GM19468 (cell line): ENCODE measurements around the gene RANBP10.

ENCODE experiments used
- ATAC-seq: cut with Tn5 transposase; IDR thresholded peaks from one replicate; pipeline ENCODE4 v1.9.1; 2021; ENCODE audit warnings: mild to moderate bottlenecking, moderate library complexity, moderate number of reproducible peaks; ENCODE audit not compliant: unreplicated experiment; ENCODE audit errors: extremely low read depth

Gene RANBP10

GRCh38 chr16:67833030-67833414, 26.7 kb upstream of the RANBP10 start:
- no peak for ATAC-seq

- ATAC-seq: no peak
These were observed 22.3 kb upstream of the RANBP10 start for GRCh38 chr16:67828651-67829050.

GRCh38 chr16:67825906-67826305, 19.5 kb upstream of the RANBP10 start:
- ATAC-seq: no peak

- ATAC-seq: no peak
These were observed 18.8 kb upstream of the RANBP10 start for GRCh38 chr16:67825119-67825518.

GRCh38 chr16:67822511-67822910, 16.2 kb upstream of the RANBP10 start:
- ATAC-seq: no peak

- ATAC-seq: no peak
These were observed 14.4 kb upstream of the RANBP10 start for GRCh38 chr16:67820608-67821259.

GRCh38 chr16:67814567-67814966, 8.2 kb upstream of the RANBP10 start:
- no peak for ATAC-seq

- no peak for ATAC-seq
These were observed 5.5 kb upstream of the RANBP10 start for GRCh38 chr16:67811899-67812298.

- ATAC-seq: no peak
These were observed 855 bp upstream of the RANBP10 start for GRCh38 chr16:67807148-67807682.

GRCh38 chr16:67805718-67806427, 487 bp downstream of the RANBP10 start:
- no peak for ATAC-seq

- ATAC-seq: no peak
These were observed 1.4 kb downstream of the RANBP10 start for GRCh38 chr16:67804853-67805542.

- no peak for ATAC-seq
These were observed 2.5 kb downstream of the RANBP10 start for GRCh38 chr16:67803894-67804293.

- no peak for ATAC-seq
These were observed 4.5 kb downstream of the RANBP10 start for GRCh38 chr16:67801883-67802282.

GRCh38 chr16:67801241-67801640, 5.1 kb downstream of the RANBP10 start:
- ATAC-seq: no peak

- no peak for ATAC-seq
These were observed 5.9 kb downstream of the RANBP10 start for GRCh38 chr16:67800338-67800926.

- ATAC-seq: no peak
These were observed 10.2 kb downstream of the RANBP10 start for GRCh38 chr16:67796099-67796718.

- ATAC-seq: no peak
These were observed 16.3 kb downstream of the RANBP10 start for GRCh38 chr16:67790071-67790470.

- ATAC-seq: no peak
These were observed 19.9 kb downstream of the RANBP10 start for GRCh38 chr16:67786491-67786890.

GRCh38 chr16:67783353-67783725, 23.0 kb downstream of the RANBP10 start:
- no peak for ATAC-seq

GRCh38 chr16:67782567-67783352, 23.6 kb downstream of the RANBP10 start:
- no peak for ATAC-seq
